Right ventricle myocardium inferior (tissue), 1 donor: ENCODE data around the gene HOXB7. TPM values are rescaled to one million over a fixed set of nuclear protein-coding genes. Genes with fewer than 3 reads are reported as not detected.

Source experiments
- ATAC-seq: fragments of 200-7000 bp; cut with Tn5 transposase; one replicate; pipeline ENCODE4 v1.9.1; 2020; ENCODE audit warnings: mild to moderate bottlenecking, moderate library complexity
- DNase-seq: peaks from one replicate; pipeline ENCODE4 v3.0.0; 2021; ENCODE audit errors: missing footprints
- intact Hi-C: fragments of 100-400 bp; cut with DNase I; formaldehyde crosslinking; loops from one replicate; pipeline ENCODE4 v1.11.0; 2022
- total RNA-seq: library from RNA; stranded (reverse); fragmentation: NEBNext Ultra II Directional; extraction: Animal tissue kit (Norgen Biotek cat#: 25700); gene quantifications from one replicate; pipeline ENCODE4 v1.2.1, GENCODE V29; 2021
- donor health status: DM: no; HTN: yes; CAD: no; lungs with severe emphysema.

HOXB7 gene
- total RNA-seq, 1 donor from 2014 or later = 0.41 TPM

DNA sequence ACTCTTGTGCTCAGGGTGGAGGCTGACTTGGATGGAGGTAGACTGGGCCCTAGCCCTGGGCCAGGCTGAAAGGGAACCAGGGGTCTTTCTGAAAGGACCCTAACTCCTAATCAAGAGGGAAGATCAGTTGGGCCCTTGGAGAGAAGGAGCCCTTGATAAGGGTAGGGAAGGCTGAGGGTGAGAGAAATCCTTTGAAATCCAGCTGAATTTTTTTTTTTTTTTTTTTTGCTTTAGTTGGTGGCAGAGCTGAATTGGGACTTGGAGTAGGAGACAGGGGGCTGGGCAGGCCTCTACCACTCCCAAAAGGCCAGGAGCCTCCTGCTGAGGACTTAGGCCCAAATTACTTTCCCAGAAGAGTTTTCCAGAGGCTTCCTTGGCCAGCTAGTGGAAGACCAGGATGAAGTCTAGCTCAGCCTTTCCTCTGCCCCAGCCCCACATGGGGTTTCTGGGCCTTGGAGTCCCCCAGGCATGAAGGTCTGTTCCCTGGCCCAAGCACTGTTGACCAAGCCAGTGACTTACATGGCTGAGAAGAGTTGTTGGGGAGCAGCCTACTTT is 20.1 kb downstream of the HOXB7 start:
- intact Hi-C loops = loop anchor here (10.0 kb wide), 1 partner anchor 236 kb away; no protein-coding TSS in a partner anchor
- no peak for DNase-seq
- no peak for ATAC-seq

DNA sequence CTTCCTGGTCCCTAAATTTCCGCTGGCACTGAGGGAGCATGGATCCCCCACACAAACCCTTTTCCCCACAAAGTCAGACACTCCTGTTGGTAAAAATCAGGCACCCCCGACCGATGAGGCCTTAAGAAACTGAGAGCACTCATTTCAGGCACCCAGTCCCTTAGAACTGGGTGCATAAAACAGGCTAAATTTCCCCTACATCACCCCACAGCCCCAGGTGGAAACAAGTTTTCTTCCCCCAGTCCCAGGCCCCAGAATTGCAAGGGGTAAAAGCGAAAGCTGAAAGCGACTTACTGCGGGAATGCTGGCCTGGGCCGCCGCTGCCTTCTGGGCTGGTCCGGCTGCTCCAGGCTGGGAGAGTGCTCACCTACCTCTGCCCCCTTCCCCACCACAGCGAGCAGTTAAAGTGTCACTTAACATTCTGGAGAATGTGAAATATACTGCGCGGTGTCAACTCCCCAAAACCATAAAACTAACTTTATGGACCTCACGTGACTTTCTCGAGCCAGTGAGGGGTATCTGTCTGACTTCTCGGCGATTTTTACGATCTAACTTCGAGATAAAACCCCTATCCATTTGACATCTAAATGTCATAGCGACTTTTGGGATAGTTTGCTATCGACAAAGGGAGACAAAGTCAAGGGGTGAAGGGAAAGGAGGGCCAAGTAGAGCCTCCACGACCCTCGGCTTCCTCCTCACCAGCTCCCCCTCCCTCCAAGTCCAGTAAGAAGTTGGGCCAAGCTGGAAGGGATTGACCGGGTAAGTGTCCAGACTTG is 20.8 kb downstream of the HOXB7 start, which contains the start of gene HOXB3:
HOXB3 (minus strand) TSS at position 411 of the 776 bp plus-strand sequence. CDS start 37,767 bp downstream, outside the sequence.
- DNase-seq (no peak), ATAC-seq (no peak)
- intact Hi-C loops = loop anchor here (10.0 kb wide), 1 partner anchor 235 kb away; no protein-coding TSS in a partner anchor

GRCh38 chr17:48589060-48589830 is 21.6 kb downstream of the HOXB7 start:
- DNase-seq = no peak
- ATAC-seq = no peak
- intact Hi-C loops = no loop called here

DNA sequence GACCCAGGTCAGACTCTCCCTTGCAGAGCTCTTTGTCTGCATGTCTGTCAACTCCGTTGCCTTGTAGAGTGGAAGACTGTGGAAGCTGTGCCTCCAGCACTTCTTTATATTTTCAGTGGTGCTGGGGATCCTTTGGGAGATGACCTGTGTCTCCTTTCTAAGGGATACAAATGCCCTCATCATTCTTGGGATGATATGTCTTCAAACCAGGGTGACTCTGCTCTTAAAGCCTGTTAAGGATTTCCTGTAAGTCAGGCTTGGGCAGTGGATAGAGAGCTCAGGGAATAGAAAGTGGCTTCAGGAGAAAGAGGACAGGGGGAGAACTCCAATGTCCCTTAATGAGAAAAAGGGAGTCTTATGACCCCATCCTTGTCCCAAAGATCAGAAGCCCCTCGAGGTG is 22.3 kb downstream of the HOXB7 start:
- intact Hi-C loops = no loop called here
- no peak for ATAC-seq
- no peak for DNase-seq

DNA sequence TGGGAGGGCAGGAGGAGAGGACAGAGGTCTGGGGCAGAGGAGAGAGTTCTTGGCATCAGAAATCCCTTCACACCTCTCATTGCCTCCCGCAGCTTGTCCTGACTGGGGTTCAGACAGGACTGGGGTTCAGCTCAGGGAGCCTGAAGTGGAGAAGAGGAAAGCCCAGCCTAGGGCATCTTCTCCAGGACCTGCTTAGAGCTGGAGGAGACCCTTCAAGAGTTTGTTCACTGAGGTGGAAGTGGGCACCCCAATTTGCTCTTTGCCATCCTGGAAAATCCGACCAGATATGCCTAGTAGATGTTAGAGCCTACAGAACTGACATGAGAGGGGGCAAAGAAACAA is 22.8 kb downstream of the HOXB7 start:
- ATAC-seq = no peak
- intact Hi-C loops = no loop called here
- DNase-seq = no peak

DNA sequence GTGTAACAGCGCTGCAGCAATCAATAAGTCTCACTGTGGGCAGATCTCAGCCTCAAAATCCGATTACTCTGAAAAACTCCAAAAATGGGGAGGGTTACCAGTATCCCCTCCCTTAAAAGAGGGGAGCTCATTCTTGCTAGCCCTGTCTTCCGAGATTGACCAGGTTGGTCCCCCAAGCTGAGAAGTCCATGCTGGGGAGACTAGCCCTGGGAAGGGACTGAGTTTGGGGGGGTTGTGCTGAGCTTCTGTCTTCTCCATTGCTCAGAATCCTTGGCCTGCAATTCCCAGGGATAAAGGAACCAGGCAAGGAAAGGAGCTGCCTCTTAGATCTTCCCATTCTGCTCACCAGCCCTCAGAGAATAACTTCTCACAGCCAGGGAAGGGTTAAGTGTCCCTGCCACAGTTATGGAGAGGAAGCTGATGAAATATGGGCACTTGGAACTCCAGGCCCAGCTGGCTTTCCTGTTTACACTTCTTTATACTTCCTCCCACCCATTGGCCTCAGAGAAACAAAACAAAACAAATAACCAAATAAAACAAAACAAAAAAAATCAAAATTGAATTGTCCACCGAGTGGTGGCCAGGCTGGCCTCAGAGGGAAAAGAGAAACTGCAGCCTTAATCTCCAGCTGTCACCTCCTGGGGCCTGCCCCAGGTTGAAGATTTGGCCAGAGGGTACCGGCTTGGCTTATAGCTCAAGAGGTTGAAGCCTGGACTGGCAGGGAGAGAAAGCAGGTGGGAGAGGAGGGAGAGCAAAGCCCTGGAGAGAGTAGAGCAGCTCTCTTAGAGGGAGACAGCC is 23.3 kb downstream of the HOXB7 start:
- intact Hi-C loops = no loop called here
- no peak for ATAC-seq
- DNase-seq = no peak

DNA sequence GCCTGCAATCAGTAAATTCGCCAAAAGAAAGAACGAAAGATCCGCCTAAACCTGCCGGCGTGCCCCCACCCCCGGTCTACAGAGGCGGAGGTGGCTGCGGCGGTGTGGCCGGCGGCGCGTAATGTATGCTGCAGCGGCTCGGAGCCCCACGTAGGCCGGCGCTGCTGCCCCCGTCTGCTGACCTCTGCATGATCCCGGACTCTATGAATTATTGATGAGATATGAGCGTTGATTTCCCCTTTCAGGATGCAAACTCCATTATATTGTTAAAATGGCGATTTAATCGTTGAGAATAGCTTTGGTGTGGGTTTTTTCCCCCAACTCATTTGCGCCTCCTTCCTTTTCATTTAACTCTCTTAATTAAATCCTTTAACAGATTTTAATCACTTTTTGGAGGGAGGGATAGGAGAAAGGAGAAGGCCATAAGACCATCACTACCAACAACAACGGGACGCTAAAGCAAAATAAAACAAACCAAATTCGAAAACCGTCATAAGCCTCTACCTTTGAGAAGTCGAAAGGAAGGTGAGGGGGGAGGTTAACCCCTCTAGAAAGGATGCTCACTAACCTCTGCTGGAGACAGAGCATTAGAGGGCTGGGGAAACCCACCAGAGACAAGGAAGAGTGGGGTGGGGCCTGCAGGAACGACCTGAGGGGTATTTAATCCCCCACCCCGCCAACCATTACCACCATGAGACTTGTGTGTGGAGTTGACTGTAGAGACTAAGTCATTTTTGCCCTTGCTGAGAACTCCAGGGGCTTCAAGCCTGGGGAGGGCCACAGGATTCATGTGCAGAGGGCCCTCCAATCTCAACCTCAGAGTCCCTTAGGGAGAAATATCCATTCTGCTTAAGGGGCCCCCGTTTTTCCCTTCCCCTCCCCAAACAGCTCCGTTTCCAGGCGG is 24.2 kb downstream of the HOXB7 start:
- no peak for DNase-seq
- no peak for ATAC-seq
- intact Hi-C loops = no loop called here

DNA sequence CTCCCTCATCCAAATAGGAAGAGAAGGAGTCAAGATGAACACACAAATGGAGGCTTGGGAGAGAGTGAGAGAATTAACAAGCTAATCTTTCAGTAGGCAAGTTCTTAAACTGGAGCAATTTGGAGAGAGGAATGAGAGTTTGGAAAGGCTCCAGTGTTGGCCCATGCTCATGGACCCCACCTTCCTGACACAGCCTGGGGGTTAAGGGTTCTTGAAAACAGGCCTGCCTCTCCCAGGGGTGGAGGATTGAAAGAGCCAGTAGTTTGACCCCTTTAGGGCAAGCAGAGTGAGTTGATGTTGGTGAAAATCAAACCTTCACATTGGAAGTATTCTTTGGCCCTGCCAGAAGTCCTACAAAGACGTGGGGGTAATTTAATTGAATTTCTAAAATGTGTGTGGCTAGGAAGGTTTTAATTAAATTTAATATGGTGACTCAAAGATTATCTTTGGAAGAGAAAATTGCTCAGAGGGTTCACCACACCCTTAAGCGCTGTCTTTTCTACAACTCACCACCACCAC is 26.5 kb downstream of the HOXB7 start:
- intact Hi-C loops = no loop called here
- DNase-seq (no peak), ATAC-seq (no peak)

DNA sequence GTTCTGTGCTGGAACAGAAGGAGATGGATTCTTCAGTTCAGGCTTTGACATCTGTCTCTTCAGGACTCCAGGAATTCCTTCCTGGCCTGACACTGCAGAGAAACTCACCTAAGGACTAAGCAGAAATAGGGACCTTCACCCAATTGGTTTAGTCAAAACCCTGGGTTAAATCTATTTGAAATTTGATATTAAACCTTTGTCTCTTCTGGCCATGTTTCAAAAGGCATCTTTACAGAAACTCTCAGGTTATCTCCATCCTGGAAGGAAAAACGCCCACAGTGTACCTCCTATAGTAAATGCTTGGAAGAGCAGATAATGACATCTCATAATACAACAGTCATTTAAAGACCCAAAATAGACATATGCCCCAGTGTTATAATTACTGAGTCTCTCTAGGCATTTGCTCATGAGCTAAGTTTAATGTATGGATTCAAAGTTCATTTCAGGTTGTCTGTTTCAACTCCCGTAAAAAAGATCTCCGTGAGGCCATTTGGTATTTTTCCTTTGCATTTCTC is 27.1 kb downstream of the HOXB7 start:
- intact Hi-C loops = no loop called here
- no peak for DNase-seq
- no peak for ATAC-seq

DNA sequence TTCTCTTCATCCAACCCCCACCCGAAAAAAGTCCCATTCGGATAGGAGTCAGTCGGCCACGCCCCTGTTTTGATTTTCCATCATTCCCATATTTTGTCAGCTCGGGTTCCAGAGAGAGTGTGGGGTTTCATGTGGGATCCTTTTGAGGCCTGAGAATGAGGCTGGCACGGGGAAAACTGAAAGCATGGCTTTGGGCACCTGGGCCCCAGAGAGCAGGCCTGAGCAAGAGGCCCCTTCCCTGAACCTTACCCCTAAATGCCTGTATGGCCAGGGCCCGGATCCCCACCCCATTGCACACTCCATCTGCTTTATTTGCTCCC is 28.1 kb downstream of the HOXB7 start:
- ATAC-seq = no peak
- intact Hi-C loops = no loop called here
- DNase-seq = no peak

DNA sequence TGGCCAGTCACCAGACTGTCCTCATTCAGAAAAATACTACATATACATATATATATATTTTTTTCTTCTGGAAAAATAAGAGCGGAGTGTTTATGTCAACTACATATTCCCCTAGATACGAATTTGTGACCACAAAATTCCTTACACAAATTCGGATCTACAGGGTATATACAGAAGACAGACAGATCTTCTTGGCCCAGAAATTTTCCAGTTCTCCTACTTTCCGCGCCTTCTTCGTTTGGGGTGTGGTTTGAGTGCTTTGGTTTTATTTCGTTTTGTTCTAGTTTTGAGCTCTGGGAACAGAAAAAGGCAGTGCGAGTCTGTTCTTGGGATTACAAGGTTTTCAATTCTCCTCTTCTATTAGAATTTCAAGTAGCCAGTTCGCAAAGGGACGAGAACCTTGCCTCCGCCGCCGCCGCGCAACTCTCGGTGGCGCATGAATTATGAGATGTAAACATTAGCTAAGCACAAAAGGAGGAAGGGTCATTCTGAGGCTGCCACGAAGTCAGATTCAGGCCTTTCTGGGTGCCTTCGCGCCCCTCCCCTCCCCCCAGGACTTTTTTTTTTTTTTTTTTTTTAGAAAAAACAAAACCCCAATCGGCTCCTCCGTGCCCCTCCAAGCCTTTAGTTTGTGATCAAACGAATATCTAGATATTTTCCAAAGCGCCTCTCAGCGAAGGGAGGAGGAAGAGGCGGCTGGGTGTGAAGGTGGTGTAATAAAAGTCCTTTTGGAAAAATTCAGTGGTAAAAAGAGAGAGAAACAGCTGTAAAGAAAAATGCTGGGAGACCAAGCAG is 30.9 kb downstream of the HOXB7 start:
- intact Hi-C loops = loop anchor here (1.0 kb wide), 1 partner anchor 39 kb away; no protein-coding TSS in a partner anchor
- ATAC-seq = no peak
- no peak for DNase-seq

DNA sequence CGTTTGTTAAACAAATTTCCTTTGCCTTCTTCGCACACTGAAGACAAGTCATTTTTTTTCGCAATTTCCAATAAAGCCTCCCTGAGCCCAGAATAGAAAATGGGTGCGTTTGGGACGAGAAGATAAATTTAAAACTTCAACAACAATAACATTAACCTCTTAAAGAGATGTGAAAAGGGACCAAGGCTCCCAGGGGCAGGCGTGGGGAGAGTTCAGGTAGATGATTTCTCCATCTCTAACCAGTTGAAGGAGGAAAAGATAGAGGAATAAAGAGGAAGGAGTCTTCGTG is 31.4 kb downstream of the HOXB7 start:
- intact Hi-C loops = no loop called here
- ATAC-seq = no peak

DNA sequence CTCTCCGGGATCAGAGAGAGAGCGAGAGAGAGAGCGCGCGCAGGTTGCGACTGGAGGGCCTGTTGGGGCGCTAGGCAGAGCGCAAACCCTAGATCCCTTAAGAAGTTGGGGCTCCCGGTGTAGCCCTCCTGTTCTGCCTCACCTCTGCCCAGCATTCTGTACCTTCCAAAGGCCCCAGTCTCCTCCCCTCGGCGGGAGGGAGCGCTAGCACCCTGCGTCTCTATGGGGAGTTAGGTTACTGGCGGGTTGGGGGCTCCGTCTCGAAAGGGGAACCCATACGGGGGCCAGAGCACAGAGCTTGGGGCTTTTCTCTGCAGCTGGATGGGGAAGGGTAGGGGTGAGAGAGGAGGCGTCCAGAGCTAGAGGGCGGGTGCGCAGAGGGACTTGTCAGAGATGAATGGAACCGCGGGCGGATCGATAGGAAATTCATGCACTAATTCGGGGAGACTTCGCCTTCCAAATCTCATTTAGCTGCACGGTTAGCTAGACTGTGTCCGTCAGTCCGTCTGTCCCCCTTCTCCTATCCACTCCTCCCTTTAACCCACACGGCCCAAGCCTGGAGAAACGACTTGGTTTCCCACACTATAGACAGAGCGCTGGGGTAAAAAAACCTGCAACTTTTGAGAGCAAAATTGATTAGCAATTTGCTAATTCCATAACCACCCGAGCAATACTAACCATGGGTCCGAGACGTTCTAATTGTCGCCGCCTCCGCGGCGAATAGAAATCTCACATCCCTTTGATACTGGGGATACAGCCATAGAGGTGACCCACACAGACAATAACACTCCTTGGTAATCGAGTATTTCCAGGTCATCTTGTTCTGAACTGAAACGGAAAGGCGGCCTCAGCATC is 32.0 kb downstream of the HOXB7 start:
- no peak for ATAC-seq

More for the DNA sequence above, 31.4 kb downstream of the HOXB7 start:
- DNase-seq = no peak

DNA sequence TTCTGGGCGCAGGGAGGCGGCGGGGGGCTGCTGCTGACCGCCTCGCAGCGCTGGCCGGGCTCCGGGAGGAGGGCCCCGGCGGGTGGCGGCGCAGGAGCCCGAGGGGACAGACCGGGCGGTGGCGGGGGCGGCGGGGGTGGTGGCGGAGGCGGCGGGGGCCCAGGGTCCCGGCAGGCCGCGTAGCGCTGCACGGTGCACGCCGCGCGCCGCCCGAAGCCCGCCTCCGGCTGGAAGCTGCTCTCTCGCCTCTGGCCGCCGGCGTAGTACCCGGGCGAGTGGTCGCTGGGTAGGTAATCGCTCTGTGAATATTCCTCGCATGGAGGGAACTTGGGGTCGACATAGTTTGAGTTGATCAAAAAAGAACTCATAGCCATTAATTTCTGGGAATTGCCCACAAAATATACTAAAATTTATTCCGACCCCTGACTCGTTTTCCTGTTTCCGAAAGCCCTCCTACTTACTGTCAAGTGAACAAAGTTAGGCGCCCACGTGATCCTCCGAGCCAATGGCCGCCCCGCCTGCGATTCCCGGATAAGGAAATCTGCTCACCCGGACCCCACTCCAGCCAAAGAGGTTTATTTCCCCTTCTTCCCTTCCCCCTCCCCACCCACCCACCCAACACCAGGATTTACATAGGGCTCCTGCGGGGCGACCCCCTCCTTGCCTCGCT is 32.7 kb downstream of the HOXB7 start, which contains the start of gene HOXB4:
HOXB4 (minus strand) TSS at position 405 of the 670 bp plus-strand sequence; CDS start at position 374, 31 bp downstream.
- intact Hi-C loops = no loop called here
- ATAC-seq (no peak), DNase-seq (peak; percentile 87)

More for the DNA sequence above, 32.0 kb downstream of the HOXB7 start:
- DNase-seq = no peak
- intact Hi-C loops = no loop called here

DNA sequence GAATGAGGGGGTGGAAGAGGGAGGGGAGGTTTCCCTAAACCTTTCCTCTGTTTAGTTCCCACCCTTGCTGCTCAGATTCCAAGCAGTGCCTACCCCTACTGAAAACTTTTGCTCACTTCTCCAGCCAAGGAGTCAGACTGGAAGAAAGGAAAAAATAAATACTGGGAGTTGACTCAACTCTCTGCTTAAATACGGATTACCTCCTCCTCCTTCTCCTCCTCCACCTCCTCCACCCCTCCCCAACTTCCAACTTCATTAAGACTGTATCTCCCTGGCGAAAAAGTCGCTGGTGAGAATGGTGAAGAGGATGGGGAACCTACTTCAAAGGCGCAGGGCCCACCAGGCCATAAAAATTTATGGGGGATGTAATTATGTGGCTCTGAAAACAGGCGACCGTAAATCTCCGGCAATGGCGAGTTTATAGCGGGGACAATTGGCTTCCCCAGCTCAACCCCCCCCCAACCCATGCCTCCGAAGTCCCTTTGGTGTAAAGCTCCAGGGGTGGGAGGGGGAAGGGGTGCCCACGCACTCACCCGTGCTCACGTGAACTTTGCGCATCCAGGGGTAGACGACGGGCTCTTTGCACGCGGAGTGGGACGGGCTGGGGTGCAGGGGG is 33.4 kb downstream of the HOXB7 start:
- intact Hi-C loops = no loop called here

More for the DNA sequence above, 33.4 kb downstream of the HOXB7 start:
- no peak for DNase-seq
- no peak for ATAC-seq
